Camera-type eye (tissue), 1 donor: Measurements from ENCODE around the gene TMPRSS15. TPM values are rescaled to one million over a fixed set of nuclear protein-coding genes. Genes with fewer than 3 reads are reported as not detected.

Source experiments
- total RNA-seq: library from RNA; depleted of rRNA; stranded (reverse); fragments of >200 nt; gene quantifications from one replicate; pipeline ENCODE4 v1.2.3, GENCODE V29; 2014

Gene TMPRSS15
- total RNA-seq, result not detected

GRCh38 chr21:18403735-18404450 is at the start of gene TMPRSS15:
TMPRSS15 (minus strand) TSS chr21:18403785; CDS start chr21:18403622, 163 bp downstream.

GRCh38 chr21:18244671-18245463 is 158.7 kb downstream of the TMPRSS15 start, which contains the start of gene CHODL:
CHODL (plus strand) TSS chr21:18244833; CDS start chr21:18245224, 391 bp downstream.

Other genes with a start within 250 kb of the TMPRSS15 start
- gene CHODL, start 159.0 kb downstream of the TMPRSS15 start, total RNA-seq, result 17.5 TPM